Kidney epithelial cell (primary cell): ENCODE results near the gene CSNK1D. TPM values are rescaled to one million over a fixed set of nuclear protein-coding genes. Genes with fewer than 3 reads are reported as not detected.

ENCODE experiments used
- DNase-seq: peaks from one replicate; pipeline ENCODE4 v3.0.0-alpha.2; 2010; ENCODE audit warnings: low read depth
- H3K27me3 ChIP-seq: 2 replicates; pipeline ENCODE4 v1.6.0; 2011; ENCODE audit warnings: low read length; ENCODE audit not compliant: control insufficient read depth, insufficient read depth
- H3K36me3 ChIP-seq: 2 replicates; pipeline ENCODE4 v1.5.1; 2011; ENCODE audit warnings: low read length; ENCODE audit not compliant: control insufficient read depth, insufficient read depth
- H3K4me3 ChIP-seq: 2 replicates; pipeline ENCODE4 v1.5.1; 2011; ENCODE audit warnings: low read depth, mild to moderate bottlenecking, control low read depth, low read length
- total RNA-seq: library from RNA; depleted of rRNA; stranded (reverse); fragments of >200 nt; gene quantifications from 2 replicates; pipeline ENCODE4 v1.2.3, GENCODE V29; 2015
- TF ChIP-seq, protein P1 (sequence below): IDR thresholded peaks from 2 replicates; pipeline ENCODE4 v1.5.1; 2011; ENCODE audit warnings: mild to moderate bottlenecking, moderate library complexity, low read length, control low read depth, inconsistent platforms; ENCODE audit not compliant: insufficient read depth, poor library complexity, severe bottlenecking

The CSNK1D gene
- total RNA-seq, 1 donor from 2014 or later = 61.7 TPM

DNA sequence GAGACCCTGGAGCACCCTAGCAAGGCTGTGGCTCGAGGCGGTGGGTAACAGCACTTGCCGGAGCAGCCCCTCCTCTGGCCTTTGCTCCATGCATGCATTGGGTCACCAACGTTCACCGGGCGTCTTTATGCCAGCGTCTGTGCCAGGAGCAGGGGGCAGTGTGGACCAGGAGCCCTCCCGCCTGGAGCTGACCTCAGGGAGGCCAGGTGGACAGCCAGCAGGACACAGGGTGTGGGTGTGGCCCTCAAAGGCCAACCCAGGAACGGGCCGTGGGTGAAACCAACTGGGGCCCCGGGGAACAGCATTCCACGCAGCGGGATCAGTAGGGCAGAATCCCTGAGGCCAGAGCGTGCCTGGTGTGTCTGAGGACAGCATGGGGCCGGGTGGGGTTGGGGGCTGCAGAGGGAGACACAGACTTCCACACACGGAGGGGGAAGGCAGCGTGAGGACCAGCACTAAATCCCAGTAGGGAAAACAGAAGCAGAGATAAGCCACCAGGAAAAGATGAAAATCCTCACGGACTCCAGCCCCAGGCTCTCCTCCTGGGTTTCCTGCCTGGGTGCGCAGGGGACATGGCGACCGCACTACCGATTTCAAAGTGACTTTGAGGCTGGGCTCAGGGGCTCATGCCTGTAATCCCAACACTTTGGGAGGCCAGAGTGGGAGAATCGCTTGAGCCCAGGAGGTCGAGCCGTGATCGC, 46.8 kb upstream of the CSNK1D start:
- Histone ChIP-seq H3K27me3 (peaks cover 37% of the 10 kb centered on the region), H3K4me3 (no peak overlapping the region)
- TF ChIP-seq, protein P1, sequence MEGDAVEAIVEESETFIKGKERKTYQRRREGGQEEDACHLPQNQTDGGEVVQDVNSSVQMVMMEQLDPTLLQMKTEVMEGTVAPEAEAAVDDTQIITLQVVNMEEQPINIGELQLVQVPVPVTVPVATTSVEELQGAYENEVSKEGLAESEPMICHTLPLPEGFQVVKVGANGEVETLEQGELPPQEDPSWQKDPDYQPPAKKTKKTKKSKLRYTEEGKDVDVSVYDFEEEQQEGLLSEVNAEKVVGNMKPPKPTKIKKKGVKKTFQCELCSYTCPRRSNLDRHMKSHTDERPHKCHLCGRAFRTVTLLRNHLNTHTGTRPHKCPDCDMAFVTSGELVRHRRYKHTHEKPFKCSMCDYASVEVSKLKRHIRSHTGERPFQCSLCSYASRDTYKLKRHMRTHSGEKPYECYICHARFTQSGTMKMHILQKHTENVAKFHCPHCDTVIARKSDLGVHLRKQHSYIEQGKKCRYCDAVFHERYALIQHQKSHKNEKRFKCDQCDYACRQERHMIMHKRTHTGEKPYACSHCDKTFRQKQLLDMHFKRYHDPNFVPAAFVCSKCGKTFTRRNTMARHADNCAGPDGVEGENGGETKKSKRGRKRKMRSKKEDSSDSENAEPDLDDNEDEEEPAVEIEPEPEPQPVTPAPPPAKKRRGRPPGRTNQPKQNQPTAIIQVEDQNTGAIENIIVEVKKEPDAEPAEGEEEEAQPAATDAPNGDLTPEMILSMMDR = no peak

DNA sequence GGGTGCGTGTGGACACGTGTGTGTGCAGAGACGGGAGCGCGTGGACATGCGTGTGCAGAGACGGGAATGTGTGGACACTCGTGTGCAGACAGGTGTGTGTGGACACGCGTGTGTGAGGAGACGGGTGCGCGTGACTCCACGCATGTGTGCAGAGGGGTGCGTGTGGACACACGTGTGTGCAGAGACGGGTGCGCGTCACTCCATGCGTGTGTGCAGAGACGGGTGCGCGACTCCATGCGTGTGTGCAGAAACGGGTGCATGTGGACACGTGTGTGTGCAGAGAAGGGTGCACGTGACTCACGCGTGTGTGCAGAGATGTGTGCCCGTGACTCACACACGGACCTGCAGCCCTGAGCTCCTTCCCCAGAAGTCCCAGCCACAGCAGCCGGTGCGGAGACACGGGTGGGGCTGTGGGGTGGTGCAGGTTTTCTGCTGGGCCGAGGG, 46.1 kb upstream of the CSNK1D start:
- Histone ChIP-seq H3K27me3 (peaks cover 40% of the 10 kb centered on the region), H3K36me3 (no peaks in the 10 kb centered on the region), H3K4me3 (no peak overlapping the region)
- TF ChIP-seq, protein P1 = no peak
- DNase-seq = no peak

More for the DNA sequence above, 46.8 kb upstream of the CSNK1D start:
- no peaks in the 10 kb centered on the region for H3K36me3 ChIP-seq
- DNase-seq = no peak

DNA sequence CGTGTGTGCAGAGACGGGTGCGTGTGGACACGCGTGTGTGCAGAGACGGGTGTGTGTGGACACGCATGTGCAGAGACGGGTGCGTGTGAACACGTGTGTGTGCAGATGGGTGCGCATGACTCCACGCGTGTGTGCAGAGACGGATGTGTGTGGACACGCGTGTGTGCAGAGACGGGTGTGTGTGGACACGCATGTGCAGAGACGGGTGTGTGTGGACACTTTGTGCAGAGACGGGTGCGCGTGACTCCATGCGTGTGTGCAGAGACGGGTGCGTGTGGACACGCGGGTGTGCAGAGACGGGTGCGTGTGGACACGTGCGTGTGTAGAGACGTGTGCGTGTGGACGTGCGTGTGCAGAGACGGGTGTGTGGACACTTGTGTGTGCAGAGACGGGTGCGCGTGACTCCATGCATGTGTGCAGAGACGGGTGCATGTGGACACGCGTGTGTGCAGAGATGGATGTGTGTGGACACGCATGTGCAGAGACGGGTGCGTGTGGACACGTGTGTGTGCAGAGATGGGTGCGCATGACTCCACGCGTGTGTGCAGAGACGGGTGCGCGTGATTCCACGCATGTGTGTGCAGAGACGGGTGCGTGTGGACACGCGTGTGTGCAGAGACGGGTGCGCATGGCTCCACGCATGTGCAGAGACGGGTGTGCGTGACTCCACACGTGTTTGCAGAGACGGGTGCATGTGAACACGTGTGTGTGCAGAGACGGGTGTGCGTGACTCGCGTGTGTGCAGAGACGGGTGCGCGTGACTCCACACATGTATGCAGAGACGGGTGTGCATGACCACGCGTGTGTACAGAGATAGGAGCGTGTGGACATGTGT, 45.5 kb upstream of the CSNK1D start:
- H3K27me3 ChIP-seq = peaks cover 44% of the 10 kb centered on the region

GRCh38 chr17:82318169-82318498, 44.6 kb upstream of the CSNK1D start:
- no peak for DNase-seq
- TF ChIP-seq, protein P1 = no peak
- Histone ChIP-seq H3K27me3 (peaks cover 44% of the 10 kb centered on the region), H3K36me3 (no peaks in the 10 kb centered on the region), H3K4me3 (no peak overlapping the region)

More for the DNA sequence above, 45.5 kb upstream of the CSNK1D start:
- DNase-seq = no peak
- Histone ChIP-seq H3K4me3 (no peak overlapping the region), H3K36me3 (no peaks in the 10 kb centered on the region)
- TF ChIP-seq, protein P1 = no peak

DNA sequence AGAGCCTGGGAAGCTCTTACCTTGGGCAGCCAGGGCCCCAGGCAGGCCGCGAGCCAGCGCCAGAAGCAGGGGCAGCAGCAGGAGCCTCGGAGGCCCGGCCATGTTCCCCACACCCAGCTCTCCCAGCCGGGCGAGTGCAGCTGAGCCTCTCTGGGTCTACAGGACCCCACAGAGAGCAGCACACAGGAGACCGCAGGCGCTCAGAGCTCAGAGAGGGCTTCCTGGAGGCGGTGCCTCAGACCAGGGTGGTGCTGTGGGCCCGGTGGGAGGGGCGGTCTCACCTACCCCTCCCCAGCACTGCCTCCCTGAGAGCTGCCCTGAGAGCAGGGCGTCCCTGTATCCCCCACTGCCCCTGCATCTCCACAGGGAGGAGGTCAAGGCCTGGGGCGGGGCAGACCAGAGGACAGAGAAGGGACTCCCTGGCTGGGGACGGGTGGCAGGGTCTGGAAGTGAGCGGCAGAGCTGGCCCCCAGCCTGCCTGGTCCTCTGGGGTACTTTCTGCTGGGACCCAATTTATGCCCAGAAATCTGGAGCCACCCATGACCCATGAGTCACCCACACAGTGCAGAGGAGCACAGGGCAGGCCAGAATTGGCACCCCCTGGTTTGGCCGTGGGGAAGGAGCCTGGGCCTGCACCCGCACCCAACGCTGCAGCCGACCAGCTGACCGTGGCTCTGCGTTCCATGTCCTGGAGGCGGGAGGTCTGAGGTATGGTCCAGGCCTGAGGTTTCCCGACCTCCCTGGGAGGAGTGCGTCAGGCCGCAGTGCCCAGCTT, 44.1 kb upstream of the CSNK1D start, which contains the start of gene CD7:
Gene CD7, minus strand, starts transcription at position 215 of the 775 bp plus-strand sequence. Its CDS starts 113 bp downstream, at position 102.
- TF ChIP-seq, protein P1 = no peak
- no peak for DNase-seq
- Histone ChIP-seq H3K27me3 (peaks cover 41% of the 10 kb centered on the region), H3K4me3 (no peak within 1 kb of the TSS), H3K36me3 (no peaks in the 10 kb centered on the region)
